Effector CD8-positive, alpha-beta T cell (primary cell): ENCODE data around the gene UBE4B.
"Not testable (repeated sequence)": the region's sequence is repeated elsewhere in the genome, so short reads cannot be mapped to it uniquely, and the experiment has no call there.

Experiments
- DNase-seq: peaks from one replicate; lab custom pipeline; 2025; lab: John Stamatoyannopoulos, UW

UBE4B gene

DNA sequence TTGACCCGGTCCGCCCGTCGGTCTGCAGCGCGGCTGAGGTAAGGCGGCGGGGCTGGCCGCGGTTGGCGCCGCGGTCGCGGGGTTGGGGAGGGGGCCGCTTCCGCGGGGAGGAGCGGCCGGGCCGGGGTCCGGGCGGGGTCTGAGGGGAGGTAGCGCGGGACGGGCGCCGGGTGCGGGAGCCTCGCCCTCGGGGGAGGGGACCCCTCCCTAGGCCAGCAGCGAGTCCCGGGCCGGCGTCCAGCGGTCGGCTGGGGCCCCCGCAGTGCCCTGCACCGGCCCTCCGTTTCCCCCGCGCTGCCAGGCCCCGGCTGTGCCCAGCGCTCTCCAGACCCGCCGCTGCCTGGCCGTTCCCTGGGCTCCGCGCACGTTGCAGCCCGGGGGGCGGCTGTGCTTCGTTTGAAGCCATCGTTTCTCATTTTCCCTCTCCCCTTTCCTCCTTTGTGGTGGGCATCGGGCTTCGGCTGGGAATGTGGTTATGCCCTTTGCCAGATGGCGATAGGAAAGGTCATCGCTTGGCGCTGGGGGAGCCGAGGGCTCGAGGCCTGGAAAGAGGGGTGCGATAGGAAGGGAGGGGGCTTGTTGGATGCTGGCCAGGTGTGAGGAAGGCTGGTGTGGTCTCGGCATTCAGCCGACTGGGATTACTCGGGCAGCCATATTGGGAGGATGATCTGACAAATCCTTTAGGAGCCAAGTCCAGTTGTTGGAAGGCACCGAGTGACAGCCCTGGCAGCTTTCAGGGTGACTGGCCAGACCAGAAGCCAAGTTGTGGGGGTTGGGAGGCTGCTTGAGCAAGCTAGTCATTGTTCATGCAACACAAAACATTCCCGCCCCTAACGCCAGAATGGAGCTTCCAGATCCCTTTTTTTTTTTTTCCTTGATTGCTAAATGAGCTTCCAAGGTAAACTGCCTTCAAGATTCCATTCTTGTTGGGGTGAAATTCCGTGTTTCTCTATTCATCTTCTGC lies 178.4 kb downstream of the UBE4B start:
- no peak for DNase-seq

DNA sequence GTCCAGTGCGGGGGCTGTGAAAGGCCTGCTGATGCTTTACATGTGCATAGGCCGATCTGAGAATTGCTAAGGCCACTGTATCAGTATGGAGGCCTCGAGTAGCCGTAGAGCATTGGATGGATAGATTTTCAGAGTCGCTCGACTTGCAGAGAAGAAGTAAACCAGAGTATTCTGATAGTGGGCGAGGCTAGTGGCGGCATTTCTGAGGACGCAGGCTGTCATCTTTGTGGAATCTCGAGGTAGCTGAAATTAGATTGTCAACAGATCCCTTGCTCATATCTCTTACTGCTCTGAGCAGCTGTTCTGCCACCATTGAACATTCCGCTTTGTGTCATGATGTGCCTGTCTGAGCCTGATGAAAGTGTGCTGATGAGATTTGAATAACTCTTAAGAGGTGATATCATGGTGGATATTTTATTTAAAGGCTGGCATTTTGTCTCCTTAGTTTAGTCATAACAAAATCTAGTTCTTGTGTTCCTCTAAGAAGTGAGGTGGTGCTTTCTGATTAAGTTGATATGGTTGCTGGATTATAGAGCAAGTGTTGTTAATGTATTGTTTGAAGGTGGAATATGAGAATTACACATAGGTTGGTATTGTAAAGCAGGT lies 179.2 kb downstream of the UBE4B start:
- no peak for DNase-seq

DNA sequence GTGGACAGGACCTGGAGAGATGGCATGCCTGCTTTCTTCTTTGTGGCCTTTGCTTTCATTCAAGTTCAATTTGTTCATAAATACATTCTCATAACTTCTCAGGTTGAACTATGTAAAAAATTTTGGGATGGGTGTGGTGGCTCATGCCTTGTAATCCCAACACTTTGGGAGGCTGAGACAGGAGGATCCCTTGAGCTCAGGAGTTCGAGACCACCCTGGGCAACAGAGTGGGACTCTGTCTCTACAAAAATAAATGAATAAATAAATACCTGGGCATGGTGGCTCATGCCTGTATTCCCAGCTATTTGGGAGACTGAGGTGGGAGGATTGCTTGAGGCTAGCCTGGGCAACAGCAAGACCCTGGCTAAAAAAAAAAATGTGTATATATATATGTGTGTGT lies 179.7 kb downstream of the UBE4B start:
- no peak for DNase-seq

DNA sequence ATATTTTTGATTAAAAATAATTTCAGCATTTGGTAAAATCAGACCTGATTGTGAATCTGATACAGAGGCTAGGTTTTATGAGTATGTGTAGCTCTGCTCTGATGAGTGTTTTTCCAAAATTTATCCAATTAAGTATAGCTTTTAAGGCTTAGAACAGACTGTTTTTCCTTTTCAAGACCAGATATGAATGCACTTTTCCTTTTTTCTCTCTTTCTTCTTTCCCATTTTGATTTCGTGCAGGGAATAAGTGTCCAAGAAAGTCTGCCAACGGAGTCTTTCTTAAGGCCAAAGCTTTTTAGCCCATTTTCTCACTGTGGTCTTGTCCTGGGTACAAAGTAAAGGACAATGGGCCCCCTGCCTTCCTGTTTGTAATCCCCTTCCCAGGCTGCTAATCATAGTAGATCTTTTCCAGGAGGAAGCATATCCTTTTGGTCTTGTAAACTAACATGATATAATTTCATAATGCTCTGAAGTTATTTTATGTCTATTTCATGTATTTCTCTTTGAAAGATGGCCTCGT lies 180.5 kb downstream of the UBE4B start:
- no peak for DNase-seq

DNA sequence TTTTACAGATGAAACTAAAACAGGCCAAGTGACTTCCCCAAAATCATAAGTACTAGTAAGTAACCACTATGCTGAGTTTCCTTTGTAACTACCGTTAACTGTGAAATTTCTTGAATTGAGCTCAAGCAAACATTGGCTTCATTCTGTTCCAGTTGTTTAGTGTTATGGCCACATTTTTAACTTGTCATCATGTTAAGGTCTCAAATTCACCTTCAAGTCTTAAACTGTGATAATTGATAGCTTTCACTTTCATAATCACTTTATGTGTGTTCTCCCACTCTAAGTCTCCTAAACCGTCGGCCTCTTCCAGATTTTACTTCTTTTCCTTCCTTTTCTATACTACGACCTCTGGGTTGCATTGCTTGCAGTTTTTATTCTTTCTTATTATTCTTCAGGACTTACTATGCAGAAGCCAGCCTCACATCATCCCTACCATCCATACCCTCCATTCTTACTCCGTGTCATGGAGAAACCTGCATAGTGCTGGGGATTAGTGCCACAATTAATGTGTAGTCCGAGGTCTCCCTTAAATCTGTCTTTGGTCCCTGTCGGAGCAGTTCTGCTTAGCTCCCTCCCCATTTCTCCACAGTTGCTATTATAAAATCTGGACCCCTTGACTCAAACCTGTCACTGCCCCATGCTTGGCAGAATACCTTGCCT lies 183.5 kb downstream of the UBE4B start:
- DNase-seq, result no peak

DNA sequence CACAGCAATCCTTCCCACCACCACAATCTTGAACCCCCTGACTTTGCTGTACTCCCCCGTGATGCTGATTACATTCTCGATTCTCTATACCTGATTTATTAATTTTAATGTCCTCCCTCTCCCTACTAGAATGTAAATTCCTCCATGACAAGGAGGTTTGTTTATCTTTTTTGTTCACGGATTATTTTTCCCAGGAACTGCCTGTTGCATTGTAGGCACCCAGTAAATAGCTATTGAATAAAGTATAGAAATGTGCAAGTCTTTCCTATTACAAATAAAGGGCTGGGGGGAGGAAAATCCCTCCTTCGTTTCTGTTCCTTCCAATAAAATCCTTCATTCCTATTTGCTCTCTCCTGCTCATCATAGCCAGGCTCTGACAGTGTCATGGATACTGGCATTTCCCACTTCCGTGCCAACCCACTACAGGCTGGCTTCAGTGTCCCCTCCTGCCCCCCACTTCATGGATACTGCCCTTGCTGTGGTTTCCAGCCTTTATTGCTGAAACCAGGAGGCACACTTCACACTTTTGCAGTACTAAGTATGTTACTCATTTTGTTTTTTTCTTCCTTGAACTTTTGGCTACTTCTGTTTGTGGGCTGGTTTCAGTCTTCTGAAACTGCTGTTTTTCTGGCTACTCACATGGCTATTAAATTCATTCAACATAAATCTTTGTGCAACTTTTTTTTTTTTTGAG lies 185.1 kb downstream of the UBE4B start:
- DNase-seq, result no peak

DNA sequence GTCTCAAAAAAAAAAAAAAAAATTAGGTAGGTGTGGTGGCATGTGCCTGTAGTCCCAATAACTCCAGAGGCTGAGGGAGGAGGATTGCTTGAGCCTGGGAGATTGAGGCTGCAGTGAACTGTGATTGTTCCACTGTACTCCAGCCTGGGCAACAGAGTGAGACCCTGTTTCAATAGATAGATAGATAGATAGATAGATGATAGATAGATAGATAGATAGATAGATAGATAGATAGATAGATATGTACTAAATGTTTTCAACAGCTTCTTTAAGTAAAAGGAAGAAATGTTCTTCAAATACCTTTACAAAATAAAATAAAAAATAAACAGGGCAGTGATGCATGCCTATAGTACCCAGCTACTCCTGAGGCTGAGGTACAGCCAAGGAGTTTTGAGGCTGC lies 187.4 kb downstream of the UBE4B start:
- DNase-seq, result no peak

DNA sequence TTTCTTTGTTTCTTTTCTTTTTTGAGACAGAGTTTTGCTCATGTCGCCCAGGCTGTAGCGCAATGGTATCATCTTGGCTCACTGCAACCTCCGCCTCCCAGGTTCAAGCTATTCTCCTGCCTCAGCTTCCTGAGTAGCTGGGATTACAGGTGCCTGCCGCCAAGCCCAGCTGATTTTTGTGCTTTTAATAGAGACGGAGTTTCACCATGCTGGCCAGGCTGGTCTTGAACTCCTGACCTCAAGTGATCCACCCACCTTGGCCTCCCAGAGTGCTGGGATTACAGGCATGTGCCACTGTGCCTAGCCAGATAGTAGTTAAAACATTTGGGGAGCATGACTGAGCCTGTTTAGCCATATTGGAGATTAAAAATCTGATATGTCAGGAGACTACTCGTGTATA lies 187.9 kb downstream of the UBE4B start:
- DNase-seq, result not testable (repeated sequence)

DNA sequence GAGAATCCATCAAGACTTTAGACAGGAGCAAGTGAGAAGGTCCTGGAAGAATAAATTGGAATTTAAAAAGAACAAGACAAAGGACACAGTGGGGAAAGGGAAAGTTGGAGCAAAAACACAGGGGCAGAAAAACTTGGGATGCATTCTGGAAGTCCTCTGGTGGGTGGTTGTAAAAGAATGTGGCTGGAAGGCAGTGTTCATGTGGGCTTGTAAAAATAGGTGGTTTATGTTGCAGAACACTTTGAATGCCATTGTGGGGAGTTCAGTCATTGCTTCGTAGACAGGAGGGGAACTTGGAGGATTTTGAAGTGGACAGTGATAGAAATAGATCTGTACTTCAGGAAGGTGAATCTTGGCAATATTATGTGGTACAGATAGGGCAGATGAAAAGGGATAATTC lies 192.8 kb downstream of the UBE4B start:
- no peak for DNase-seq

DNA sequence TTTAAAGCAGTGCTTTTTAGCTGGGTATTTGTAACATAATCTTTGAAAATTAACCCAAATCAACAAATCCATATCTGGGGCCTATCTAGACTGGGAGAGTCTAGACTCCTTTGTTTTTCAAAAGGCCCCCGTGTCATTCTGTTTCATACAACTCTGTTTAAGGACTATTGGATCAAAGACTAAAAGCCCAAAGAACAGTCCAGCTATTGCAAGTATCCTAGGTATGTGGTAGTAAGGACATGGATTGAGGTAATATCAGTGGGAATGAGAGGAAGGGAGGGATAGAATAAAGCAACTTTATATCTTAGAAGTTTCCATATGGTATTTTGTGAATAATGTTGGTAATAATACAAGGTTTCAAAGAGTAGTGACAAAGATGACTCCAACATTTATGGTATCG lies 195.8 kb downstream of the UBE4B start:
- no peak for DNase-seq

DNA sequence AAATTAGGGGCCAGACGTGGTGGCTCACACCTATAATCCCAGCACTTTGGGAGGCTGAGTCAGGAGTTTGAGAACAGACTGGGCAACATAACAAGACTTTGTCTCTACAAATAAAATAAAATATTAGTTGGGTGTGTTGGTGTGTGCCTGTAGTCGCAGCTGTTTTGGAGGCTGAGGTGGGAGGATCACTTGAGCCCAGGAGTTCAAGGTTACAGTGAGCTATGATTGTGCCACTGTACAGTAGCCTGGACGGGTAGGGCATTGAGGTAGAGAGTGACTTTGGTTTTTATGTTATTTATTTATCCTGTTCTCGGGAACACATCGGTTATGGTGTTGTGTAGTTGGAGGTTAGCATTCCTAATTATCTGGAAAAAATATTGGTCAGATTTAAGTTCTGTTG lies 197.1 kb downstream of the UBE4B start:
- no peak for DNase-seq
